ENCODE measurements around the gene PQBP1. TPM values are rescaled to one million over a fixed set of nuclear protein-coding genes. Genes with fewer than 3 reads are reported as not detected.

The PQBP1 gene
- total RNA-seq, 1 donor from 2014 or later: 55.0 TPM

GRCh38 chrX:48904180-48904579, 6.5 kb downstream of the PQBP1 start:
- TF ChIP-seq, protein P1, sequence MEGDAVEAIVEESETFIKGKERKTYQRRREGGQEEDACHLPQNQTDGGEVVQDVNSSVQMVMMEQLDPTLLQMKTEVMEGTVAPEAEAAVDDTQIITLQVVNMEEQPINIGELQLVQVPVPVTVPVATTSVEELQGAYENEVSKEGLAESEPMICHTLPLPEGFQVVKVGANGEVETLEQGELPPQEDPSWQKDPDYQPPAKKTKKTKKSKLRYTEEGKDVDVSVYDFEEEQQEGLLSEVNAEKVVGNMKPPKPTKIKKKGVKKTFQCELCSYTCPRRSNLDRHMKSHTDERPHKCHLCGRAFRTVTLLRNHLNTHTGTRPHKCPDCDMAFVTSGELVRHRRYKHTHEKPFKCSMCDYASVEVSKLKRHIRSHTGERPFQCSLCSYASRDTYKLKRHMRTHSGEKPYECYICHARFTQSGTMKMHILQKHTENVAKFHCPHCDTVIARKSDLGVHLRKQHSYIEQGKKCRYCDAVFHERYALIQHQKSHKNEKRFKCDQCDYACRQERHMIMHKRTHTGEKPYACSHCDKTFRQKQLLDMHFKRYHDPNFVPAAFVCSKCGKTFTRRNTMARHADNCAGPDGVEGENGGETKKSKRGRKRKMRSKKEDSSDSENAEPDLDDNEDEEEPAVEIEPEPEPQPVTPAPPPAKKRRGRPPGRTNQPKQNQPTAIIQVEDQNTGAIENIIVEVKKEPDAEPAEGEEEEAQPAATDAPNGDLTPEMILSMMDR (IDR thresholded peaks at IDR 0.05): no peak
- no peak overlapping the region for H3K4me3 ChIP-seq
- peaks cover 52% of the 10 kb centered on the region for H3K36me3 ChIP-seq
- DNase-seq: no peak
- no peak for ATAC-seq
- no peaks in the 10 kb centered on the region for H3K4me1 ChIP-seq
- H3K27ac ChIP-seq: no peak overlapping the region
- no peaks in the 10 kb centered on the region for H3K9me3 ChIP-seq
- intact Hi-C loops (cut with DNase I): no loop called here
- no peaks in the 10 kb centered on the region for H3K27me3 ChIP-seq (ENCODE audit: low read depth)

DNA sequence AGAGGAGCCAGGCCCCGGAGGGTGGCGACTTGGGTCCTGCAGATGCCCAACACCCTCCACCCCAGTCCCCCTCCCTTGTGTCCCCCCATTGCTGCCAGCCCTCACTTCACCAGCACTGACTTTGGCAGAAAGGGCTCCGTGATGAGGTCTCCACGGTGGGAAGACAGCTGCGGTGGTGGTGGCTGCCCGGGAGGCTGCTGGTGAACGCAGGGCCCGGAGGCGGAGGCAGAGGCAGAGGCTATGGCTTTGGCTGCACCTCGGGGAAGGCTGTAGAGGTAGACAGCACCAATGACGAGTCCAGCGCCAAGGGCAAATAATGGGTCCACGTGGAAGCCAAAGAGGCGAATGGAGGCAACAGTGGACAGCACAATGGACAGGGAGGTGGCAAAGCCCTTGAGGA, 6.9 kb downstream of the PQBP1 start:
- DNase-seq (no peak), ATAC-seq (no peak)
- H3K27me3 ChIP-seq (ENCODE audit: low read depth): no peaks in the 10 kb centered on the region
- H3K27ac ChIP-seq: no peak overlapping the region
- no peaks in the 10 kb centered on the region for H3K9me3 ChIP-seq
- intact Hi-C loops (cut with DNase I): no loop called here
- peaks cover 47% of the 10 kb centered on the region for H3K36me3 ChIP-seq
- TF ChIP-seq, protein P1 (IDR thresholded peaks at IDR 0.05): no peak
- no peaks in the 10 kb centered on the region for H3K4me1 ChIP-seq
- no peak overlapping the region for H3K4me3 ChIP-seq

- H3K27me3 ChIP-seq (ENCODE audit: low read depth): no peaks in the 10 kb centered on the region
Measured at GRCh38 chrX:48905090-48905790, 7.5 kb downstream of the PQBP1 start.

DNA sequence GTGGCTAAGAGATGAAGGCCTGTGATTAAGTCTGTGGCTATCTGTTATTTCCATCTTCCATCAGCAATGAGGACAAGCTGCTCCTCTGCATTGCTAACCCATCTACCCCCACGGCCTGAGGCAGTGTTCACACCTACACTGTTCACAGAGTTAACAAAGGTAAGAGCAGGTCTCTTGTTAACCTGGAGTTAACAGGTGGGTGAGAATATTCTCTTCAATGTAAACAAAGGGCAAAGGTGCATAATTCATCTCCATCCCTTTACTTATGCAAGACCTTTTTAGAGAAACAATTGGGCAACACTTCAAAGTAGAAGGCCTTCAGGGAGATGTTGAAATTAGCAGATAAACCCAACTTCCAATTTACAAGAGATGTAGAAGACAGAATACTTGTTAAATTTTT, 10.9 kb downstream of the PQBP1 start:
- DNase-seq (no peak), ATAC-seq (no peak)
- no peak overlapping the region for H3K4me3 ChIP-seq
- H3K27ac ChIP-seq: no peak overlapping the region
- H3K9me3 ChIP-seq: no peaks in the 10 kb centered on the region
- TF ChIP-seq, protein P1 (IDR thresholded peaks at IDR 0.05): no peak
- H3K4me1 ChIP-seq: peaks cover 4% of the 10 kb centered on the region
- no peaks in the 10 kb centered on the region for H3K27me3 ChIP-seq (ENCODE audit: low read depth)
- H3K36me3 ChIP-seq: peaks cover 20% of the 10 kb centered on the region
- intact Hi-C loops (cut with DNase I): no loop called here

More at GRCh38 chrX:48905090-48905790, 7.5 kb downstream of the PQBP1 start:
- no peak overlapping the region for H3K27ac ChIP-seq
- intact Hi-C loops (cut with DNase I): no loop called here
- H3K4me3 ChIP-seq: no peak overlapping the region
- no peaks in the 10 kb centered on the region for H3K4me1 ChIP-seq
- DNase-seq: no peak
- H3K9me3 ChIP-seq: no peaks in the 10 kb centered on the region
- H3K36me3 ChIP-seq: peaks cover 47% of the 10 kb centered on the region
- no peak for ATAC-seq
- TF ChIP-seq, protein P1 (IDR thresholded peaks at IDR 0.05): no peak

DNA sequence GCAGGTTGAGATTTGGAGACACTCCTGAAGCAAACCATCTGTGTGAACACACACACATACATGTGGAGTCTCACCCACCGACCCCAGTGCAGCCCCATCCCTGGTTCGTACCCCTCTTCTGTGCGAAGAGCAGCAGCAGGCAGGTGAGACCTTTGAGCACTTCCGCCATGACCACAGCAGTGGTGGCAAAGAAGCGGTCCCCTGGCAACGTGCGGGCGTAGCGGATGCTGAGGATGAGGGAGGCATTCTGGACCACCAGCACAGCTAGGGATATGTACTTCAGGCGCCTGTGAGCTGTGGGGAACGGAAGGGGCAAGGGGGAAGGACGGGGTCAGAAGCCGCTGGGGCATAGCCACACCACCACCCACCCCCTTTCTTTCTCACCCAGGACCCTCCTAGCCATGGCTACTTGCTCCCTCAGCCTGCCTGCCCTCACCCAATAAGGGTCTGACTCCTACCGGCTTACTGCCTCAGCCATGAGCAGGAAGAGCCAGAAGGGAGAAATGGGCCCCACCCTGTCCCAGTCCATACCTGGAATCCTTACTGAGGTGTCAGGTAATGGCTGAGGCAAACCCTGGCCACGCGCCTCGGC, 12.1 kb downstream of the PQBP1 start:
- Histone ChIP-seq H3K9me3 (no peaks in the 10 kb centered on the region), H3K36me3 (peaks cover 32% of the 10 kb centered on the region), H3K27ac (no peak overlapping the region), H3K4me1 (peaks cover 4% of the 10 kb centered on the region), H3K4me3 (no peak overlapping the region), H3K27me3 (ENCODE audit: low read depth) (no peaks in the 10 kb centered on the region)
- no peak for ATAC-seq
- TF ChIP-seq, protein P1 (IDR thresholded peaks at IDR 0.05): no peak
- no peak for DNase-seq
- intact Hi-C loops (cut with DNase I): no loop called here
